ENCODE measurements around the gene TPRX2.
"Not testable (repeated sequence)": the region's sequence is repeated elsewhere in the genome, so short reads cannot be mapped to it uniquely, and the experiment has no call there.

The TPRX2 gene

DNA sequence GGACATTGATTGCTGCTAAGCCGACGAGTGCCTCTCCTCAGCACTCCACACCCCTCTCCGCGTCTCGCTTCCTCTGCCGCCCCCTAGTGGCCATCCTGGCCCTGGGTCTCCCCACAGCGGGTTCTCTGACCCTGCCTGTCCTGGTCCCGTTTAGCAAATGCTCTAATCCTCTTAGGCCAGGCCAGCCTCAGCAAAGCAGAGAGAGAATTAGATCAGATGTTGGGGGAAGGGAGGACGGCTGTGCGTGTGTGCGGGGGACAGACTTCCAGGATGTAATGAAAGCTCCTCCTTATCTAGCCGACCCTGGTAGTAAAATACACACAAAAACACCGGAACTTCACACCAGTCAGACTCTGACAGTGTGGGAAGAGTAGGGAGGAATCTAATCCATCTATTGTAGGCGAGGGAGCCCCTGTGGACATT, 4.5 kb downstream of the TPRX2 start:
- peak; percentile 25 to 42 for DNase-seq

DNA sequence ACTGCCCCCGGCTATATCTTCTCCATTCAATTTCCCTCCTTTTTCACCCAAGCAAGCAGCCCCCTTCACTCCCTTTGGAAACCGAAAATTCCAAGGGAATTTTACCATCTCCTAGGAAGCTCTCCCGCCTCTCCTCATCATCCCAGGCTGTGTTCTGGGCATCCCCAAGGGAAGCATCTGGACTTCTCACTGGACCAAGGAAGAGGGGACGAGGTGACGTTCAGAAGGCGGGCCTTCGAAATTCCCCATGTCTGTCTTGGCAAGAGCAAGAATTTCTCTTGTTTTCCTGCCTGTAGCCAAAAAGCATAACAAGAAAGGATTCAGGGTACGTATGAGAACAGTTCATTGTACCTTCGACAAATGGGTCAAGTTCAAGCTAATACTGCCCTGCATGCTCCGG, 6.1 kb downstream of the TPRX2 start:
- DNase-seq: no peak

DNA sequence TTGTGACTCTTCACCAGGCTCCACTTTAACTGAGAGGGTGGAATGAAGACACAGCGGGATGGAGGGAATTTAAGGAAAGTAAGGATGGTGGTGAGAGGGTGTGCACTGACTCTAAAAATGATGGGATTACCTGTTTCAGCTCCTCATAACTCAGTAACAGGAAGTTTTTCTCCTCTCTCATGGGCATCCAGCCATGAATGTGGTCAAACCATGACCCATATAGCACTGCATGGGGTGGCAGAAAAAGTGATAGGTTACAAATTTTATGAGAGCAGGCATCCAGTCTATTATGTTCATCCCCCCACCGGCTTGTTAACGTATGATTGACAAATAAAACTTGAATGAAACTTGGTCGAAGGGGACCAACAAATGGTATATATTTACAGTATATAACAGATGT, 19.9 kb downstream of the TPRX2 start:
- DNase-seq: no peak

DNA sequence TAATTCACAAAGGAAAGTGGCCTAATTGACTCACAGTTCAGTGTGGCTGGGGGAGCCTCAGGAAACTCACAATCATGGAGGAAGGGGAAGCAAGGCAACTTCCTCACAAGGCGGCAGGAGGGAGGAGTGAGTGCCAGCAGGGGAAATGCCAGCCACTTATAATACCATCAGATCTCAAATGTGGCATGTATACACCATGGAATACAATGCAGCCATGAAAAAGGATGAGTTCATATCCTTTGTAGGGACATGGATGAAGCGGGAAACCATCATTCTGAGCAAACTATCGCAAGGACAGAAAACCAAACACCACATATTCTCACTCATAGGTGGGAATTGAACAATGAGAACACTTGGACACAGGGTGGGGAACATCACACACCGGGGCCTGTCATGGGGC, 20.4 kb downstream of the TPRX2 start:
- not testable (repeated sequence) for DNase-seq

DNA sequence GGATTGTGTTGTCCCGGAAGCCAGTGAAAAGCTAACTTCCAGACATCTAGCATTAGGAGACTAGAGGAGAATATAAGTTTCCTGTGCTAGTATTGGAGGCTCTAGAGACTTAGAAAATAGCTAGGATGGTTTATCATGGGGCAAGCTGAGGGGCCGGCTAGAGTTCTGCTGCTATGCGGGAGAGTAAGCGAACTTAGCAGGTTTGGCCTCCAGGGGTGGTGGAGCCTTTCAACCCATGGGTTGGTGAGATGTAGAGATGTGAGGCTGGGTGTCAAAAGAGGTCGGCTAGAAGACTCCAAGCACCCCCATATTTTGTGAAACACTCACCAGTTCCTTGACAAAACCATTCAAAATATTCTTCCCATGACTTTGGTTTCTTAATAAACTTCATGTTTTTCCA, 22.7 kb downstream of the TPRX2 start:
- no peak for DNase-seq

DNA sequence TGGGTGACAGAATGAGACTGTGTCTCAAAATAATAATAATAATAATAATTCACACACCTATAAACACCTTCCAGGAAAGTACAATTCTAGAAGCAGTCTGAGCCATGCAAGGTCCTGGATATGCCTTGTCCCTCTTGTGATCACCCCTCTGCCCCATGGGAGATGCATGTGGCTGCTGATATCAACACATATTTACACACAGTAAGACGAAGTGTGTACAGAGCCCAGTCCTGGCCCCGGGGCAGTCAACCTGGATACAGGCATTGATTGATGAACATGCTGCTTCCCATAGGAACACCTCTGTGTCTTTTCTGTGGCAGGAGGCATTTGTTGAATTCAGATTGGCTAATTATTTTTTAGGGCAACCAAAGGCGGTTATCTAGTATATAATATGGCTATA, 23.9 kb downstream of the TPRX2 start:
- DNase-seq: no peak

DNA sequence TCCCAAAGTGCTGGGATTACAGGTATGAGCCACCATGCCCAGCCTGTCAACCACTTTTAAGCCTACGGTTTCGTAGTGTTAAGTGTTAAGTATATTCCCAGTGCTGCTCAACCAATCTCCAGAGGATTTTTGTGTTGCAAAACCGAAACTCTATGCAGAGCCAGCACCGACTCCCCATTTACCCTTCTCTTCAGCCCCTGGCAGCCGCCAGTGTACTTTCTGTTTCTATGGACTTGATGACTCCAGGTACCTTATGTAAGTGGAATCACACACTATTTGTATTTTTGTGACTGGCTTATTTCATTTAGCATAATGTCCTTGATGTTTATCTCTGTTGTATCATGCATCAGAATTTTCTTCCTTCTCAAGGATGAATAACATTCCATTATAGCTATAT, 26.0 kb downstream of the TPRX2 start:
- no peak for DNase-seq

DNA sequence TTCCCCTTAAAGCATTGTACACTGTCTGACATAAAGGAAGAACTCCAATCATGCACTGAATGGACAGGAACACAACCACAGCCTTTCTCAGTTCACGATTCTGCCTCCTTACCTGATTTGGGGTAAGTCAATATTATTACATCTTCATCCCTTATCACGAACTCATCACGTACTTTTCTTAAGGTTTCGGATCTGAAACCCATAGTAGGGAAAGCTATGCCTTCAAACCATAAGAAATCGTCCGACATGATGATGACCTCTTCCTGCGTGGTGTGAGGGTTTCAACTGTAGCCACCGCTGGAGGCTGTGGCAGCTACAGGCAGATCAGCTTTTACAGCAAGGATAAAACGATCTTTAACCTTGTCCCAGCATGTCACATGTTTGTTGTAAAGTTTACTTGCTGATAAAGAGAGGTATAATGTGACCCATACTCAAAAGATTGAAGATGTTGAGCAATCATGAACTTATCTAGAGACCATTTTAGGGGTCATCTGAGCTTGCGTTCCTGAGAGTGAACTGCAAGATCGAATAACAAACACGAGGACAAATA, 27.1 kb downstream of the TPRX2 start, which contains the start of gene SULT2A1:
Gene SULT2A1, minus strand, starts transcription at position 306 of the 550 bp plus-strand sequence. Its CDS starts 58 bp downstream, at position 248.
- DNase-seq: no peak

DNA sequence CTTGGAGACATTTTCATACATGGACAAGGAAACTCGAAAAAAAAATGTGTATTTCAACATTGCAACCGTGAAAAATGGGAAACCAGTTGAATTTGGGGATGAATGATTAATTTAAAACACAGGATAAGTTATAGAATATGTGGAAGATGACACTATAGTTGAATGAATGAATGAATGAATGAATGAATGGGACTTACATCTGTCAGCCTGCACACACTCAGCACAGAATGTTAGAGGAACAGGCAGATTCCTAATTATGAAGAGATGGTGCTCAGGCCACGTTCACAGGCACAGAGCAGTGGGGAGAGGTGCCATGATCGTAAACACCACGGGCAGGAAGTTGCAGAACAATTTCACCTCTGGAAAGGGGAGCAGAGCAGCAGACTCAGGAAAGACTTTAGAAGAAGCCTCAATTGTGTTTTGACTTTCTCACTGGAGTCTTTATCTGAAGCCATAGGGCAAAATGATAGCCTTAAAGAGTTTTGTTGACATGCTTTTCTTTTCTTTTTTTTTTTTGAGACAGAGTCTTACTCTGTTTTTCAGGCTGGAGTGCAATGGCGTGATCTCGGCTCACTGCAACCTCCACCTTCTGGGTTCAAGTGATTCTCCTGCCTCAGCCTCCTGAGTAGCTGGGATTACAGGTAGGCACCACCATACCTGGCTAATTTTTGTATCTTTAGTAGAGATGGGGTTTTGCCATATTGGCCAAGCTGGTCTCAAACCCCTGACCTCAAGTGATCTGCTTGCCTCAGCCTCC, 32.0 kb downstream of the TPRX2 start:
- no peak for DNase-seq

DNA sequence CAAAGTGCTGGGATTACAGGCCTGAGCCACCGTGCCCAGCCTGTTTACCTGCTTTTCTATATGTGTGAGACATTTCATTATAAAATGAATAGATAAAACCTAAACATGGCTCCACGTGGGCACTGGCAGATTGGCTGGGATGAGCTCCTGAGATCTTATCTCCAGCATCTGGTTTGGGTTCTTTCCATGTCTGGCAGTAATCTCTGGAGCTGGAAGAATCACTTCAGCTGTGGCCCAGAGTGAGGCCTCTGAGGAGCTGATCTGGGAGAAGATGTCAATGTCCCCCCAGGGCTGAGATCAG, 32.5 kb downstream of the TPRX2 start:
- no peak for DNase-seq

DNA sequence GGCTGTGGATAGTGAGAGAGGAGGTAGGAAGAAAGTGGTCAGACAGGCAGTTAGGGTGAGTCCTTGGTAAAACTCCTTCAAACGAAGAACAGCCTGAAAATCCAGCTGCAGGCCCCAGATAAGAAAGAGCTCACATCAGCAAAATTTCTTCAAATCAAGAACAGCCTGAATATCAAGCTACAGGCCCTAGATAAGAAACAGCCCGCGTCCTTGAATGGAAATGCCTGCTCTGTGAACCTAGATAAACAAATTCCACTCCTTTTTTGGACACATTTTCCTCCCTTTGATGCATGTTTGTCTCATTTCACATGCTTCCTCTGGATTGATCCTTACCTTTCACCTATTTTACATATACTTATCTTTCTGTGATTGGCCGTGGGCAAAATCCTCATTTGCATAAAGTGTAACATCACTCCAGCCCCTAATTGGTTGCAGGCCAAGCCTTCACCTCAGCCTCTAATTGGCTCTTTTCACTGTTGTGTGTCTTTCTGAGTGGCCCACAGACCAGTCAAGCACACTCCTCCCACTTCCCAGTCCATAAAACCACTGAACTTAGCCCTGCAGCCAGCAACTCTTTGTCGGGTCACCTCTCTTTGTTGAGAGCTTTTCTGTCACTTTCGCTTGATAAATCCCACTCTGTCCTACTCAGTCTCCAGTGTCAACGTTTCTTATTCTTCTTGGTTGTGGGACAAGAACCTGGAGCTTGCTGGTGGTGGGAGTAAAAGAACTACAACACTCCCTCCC, 33.1 kb downstream of the TPRX2 start:
- DNase-seq: no peak

DNA sequence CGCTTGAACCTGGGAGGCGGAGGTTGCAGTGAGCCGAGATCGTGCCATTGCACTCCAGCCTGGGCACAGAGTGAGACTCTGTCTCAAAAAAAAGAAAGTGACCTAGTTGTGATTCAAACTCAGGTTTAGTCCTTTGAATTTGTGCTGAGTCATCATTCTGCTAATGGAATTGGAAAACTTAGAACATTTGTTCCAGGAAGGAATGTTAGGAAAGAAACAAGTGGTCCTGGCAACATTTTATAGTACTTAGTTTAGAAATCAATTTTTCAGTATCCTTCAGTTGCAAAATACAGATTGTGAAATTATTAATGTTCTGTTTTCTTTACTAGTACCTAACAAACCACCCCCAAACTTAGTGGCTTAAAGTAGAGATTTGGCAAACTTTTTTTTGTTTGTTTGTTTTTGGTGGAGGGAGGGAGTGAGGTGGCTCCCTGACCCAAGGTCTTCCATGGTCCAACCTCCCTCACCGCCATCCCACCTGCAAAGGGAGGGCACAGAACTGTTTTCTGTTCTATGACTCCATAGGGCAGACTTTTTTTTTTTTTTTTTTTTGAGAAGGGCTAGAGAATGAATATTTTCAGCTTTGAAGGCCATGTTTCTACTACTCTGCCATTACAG, 36.2 kb downstream of the TPRX2 start:
- no peak for DNase-seq

DNA sequence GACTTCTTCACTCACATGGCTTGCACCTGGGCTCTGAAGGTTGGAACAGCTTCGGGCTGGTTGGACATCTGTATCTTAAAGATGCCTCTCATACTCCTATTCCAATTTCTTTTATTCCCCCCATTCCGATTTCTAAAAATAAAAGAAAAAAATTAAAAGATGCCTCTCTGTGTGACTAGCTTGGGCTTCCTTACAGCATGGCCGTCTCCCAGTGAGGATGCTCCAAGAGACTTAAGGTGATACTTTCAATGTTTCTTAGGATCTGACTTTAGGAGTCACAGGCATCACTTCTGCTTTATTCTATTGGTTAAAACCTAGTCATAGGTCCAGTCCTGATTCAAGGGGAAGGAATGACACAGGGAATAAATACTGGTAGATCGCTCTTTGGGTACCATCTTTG, 37.0 kb downstream of the TPRX2 start:
- DNase-seq: no peak

DNA sequence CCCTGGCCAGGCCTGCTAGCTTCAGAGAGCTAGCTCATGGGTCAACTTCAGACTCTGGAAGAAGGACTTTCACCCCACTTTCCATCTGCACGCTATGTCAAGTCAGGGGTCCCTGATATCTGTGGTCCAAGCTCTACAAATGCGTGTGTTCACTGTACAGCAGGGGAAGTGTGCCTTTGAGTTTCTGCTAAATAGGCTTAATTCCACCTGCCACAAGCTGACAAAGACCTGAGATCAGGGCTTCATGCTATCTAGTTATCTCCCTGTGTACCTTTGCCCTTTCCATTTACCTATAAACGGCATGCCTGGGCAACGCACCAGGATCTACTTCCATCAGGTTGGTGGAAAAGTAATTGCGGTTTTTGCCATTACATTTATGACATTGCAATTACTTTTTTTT, 37.7 kb downstream of the TPRX2 start:
- DNase-seq: no peak

DNA sequence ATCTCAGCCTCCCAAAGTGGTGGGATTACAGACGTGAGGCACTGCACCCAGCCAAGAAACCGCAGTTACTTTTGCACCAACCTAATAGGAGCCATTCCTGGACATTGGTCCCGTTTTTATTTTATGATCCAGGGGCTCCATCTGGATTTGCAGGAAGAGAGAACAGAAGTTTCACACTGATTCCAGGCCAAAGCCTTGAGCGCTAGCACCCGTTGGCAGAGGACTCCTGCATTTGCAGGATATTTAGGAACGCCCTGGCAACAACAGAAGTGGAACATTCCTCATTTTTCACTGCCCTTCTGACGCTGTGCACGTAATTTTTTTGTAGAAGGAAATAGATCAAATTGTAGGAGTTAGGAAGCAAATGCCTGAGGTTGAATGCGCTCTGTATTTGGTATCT, 38.8 kb downstream of the TPRX2 start:
- DNase-seq: no peak

DNA sequence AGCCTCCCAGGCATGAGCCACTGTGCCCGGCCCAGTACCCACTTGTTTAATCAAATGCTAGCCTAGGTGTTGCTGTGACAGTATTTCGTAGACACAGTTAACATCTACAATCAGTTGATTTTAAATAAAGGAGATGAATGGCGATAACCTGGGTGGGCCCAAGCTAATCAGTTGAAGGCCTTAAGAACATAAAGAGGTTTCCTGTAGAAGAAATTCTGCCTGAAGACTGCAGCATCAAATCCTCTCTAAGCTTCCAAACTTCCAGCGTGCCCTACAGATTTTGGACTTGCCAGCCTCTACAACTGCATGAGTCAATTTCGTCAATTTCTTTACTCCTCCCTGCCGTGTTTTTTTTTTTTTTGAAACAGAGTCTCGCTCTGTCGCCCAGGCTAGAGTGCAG, 40.3 kb downstream of the TPRX2 start:
- DNase-seq: no peak

DNA sequence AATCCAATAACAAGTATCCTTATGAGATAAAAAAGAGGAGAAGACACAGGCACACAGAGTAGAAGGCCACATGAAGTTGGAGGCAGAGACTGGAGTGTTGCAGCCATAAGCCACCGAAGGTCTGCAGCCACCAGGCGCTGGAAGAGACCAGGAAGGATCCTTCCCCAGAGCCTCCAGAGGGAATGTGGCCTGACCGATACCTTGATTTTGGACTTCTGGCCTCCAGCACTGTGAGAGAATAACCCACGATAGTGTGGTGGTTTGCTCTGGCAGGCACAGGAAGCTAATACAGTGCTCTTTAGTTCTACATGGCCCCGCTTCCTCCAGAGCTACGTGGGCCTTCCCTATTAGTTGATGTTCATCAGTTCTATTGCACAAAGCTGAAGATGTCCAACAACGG, 42.3 kb downstream of the TPRX2 start:
- DNase-seq: no peak

DNA sequence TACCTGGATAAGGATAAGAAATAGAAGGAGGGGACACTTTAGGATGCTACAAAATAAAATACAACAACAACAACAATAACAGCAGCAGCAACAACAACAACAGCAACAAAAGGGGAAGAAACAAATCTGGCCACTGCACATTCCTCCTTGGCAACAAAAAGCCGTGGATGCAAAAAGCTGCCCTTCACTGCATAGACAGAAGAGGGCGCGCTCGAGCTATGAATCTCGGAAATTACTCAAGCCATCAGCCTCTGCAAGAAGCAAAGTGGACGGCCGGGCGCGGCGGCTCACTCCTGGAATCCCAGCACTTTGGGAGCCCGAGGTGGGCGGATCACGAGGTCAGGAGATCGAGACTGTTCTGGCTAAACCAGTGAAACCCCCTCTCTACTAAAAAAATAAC, 50.3 kb downstream of the TPRX2 start:
- DNase-seq: not testable (repeated sequence)

DNA sequence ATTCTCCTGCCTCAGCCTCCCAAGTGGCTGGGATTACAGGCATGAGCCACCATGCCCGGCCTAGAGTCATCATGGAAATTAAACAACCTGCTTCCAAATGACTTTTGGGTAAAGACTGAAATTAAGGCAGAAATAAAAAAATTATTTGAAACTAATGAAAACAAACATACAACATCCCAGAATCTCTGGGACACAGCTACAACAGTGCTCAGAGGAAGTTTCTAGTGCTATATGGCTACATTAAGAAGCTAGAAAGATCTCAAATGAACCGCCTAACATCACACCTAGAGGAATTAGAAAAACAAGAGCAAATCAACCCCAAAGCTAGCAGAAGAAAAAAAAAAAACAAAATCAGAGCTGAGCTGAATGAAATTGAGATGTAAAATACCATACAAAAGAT, 51.2 kb downstream of the TPRX2 start:
- not testable (repeated sequence) for DNase-seq
